Nephron (organoid): ENCODE data around the gene LIMS1.
"Not testable (repeated sequence)": the region's sequence is repeated elsewhere in the genome, so short reads cannot be mapped to it uniquely, and the experiment has no call there.

ENCODE experiments used
- H3K27ac Mint-ChIP-seq, 3 experiments: 2 replicates each; pipeline ENCODE4 v1.8.0; 2020; ENCODE audit warnings: mixed read lengths in 3 of 3, mild to moderate bottlenecking in 2 of 3, moderate library complexity in 1 of 3
- H3K27me3 Mint-ChIP-seq: 2 replicates; pipeline ENCODE4 v1.8.0; 2021; ENCODE audit warnings: low read depth, mild to moderate bottlenecking, moderate library complexity, mixed read lengths
- H3K36me3 Mint-ChIP-seq: 2 replicates; pipeline ENCODE4 v1.8.0; 2020; ENCODE audit warnings: low read depth, mixed read lengths
- H3K4me1 Mint-ChIP-seq: 2 replicates; pipeline ENCODE4 v1.8.0; 2020; ENCODE audit warnings: mixed read lengths
- H3K4me3 Mint-ChIP-seq, 3 experiments: 2 replicates each; pipeline ENCODE4 v1.8.0; 2020; ENCODE audit warnings: mild to moderate bottlenecking in 3 of 3, mixed read lengths in 3 of 3, moderate library complexity in 2 of 3
- H3K9me3 Mint-ChIP-seq: 2 replicates; pipeline ENCODE4 v1.8.0; 2020; ENCODE audit warnings: mixed read lengths
- CTCF ChIP-seq, 3 experiments: fragments of 200-600 bp; sonication (generic); IDR thresholded peaks; one replicate each; pipeline ENCODE4 v1.5.0; 2021; ENCODE audit warnings: antibody characterized with exemption in 3 of 3; ENCODE audit not compliant: unreplicated experiment in 3 of 3

LIMS1 gene

GRCh38 chr2:108635630-108636354 is 101.5 kb downstream of the LIMS1 start:
- Mint-ChIP-seq H3K9me3 (no peaks in the 10 kb centered on the region), H3K27ac (peak overlapping the region in 2 of 3 experiments; percentile 8 to 76)

GRCh38 chr2:108637304-108637669 is 103.0 kb downstream of the LIMS1 start:
- TF ChIP-seq CTCF (IDR thresholded peaks at IDR 0.05; ENCODE audit: unreplicated experiment in 3 of 3), result no peak
- peak overlapping the region; percentile 9 to 34 (median 32) for H3K27ac Mint-ChIP-seq
- H3K36me3 Mint-ChIP-seq, result peaks cover 4% of the 10 kb centered on the region
- peaks cover 3% of the 10 kb centered on the region for H3K27me3 Mint-ChIP-seq
- H3K4me3 Mint-ChIP-seq, result no peak overlapping the region
- H3K4me1 Mint-ChIP-seq, result peaks cover 54% of the 10 kb centered on the region
- no peaks in the 10 kb centered on the region for H3K9me3 Mint-ChIP-seq

More at GRCh38 chr2:108635630-108636354, 101.5 kb downstream of the LIMS1 start:
- H3K27me3 Mint-ChIP-seq, result peaks cover 3% of the 10 kb centered on the region
- H3K36me3 Mint-ChIP-seq, result no peaks in the 10 kb centered on the region
- no peak for TF ChIP-seq CTCF (IDR thresholded peaks at IDR 0.05; ENCODE audit: unreplicated experiment in 3 of 3)
- H3K4me1 Mint-ChIP-seq, result peaks cover 59% of the 10 kb centered on the region
- no peak overlapping the region for H3K4me3 Mint-ChIP-seq

GRCh38 chr2:108640731-108641130 is 106.5 kb downstream of the LIMS1 start:
- Mint-ChIP-seq H3K4me3 (no peak overlapping the region), H3K9me3 (peaks cover 17% of the 10 kb centered on the region), H3K36me3 (peaks cover 32% of the 10 kb centered on the region), H3K4me1 (peaks cover 29% of the 10 kb centered on the region), H3K27me3 (peaks cover 3% of the 10 kb centered on the region), H3K27ac (no peak overlapping the region)
- TF ChIP-seq CTCF (IDR thresholded peaks at IDR 0.05; ENCODE audit: unreplicated experiment in 3 of 3), result no peak

- Mint-ChIP-seq H3K27me3 (peaks cover 3% of the 10 kb centered on the region), H3K9me3 (peaks cover 25% of the 10 kb centered on the region), H3K4me3 (no peak overlapping the region), H3K36me3 (peaks cover 40% of the 10 kb centered on the region), H3K27ac (peak overlapping the region in 1 of 3 experiments; percentile 7), H3K4me1 (peaks cover 18% of the 10 kb centered on the region)
- no peak for TF ChIP-seq CTCF (IDR thresholded peaks at IDR 0.05; ENCODE audit: unreplicated experiment in 3 of 3)
These were observed 107.5 kb downstream of the LIMS1 start for GRCh38 chr2:108641756-108642155.

GRCh38 chr2:108643261-108643849 is 109.1 kb downstream of the LIMS1 start:
- Mint-ChIP-seq H3K4me3 (no peak overlapping the region), H3K36me3 (peaks cover 45% of the 10 kb centered on the region), H3K27ac (no peak overlapping the region), H3K27me3 (no peaks in the 10 kb centered on the region), H3K4me1 (peaks cover 9% of the 10 kb centered on the region), H3K9me3 (peaks cover 39% of the 10 kb centered on the region)
- no peak for TF ChIP-seq CTCF (IDR thresholded peaks at IDR 0.05; ENCODE audit: unreplicated experiment in 3 of 3)

GRCh38 chr2:108643862-108644261 is 109.6 kb downstream of the LIMS1 start:
- not testable (repeated sequence) for H3K4me1 Mint-ChIP-seq, H3K27ac Mint-ChIP-seq, H3K27me3 Mint-ChIP-seq, H3K4me3 Mint-ChIP-seq
- Mint-ChIP-seq H3K9me3 (peaks cover 41% of the 10 kb centered on the region), H3K36me3 (peaks cover 45% of the 10 kb centered on the region)

- H3K27me3 Mint-ChIP-seq, H3K4me1 Mint-ChIP-seq, H3K27ac Mint-ChIP-seq, H3K4me3 Mint-ChIP-seq: not testable (repeated sequence)
- Mint-ChIP-seq H3K36me3 (peaks cover 45% of the 10 kb centered on the region), H3K9me3 (peaks cover 41% of the 10 kb centered on the region)
These were observed 110.2 kb downstream of the LIMS1 start for GRCh38 chr2:108644446-108644845.

GRCh38 chr2:108648796-108649195 is 114.5 kb downstream of the LIMS1 start:
- H3K4me1 Mint-ChIP-seq, result peaks cover 13% of the 10 kb centered on the region
- H3K27ac Mint-ChIP-seq, H3K27me3 Mint-ChIP-seq, H3K4me3 Mint-ChIP-seq: not testable (repeated sequence)
- peaks cover 32% of the 10 kb centered on the region for H3K36me3 Mint-ChIP-seq
- H3K9me3 Mint-ChIP-seq, result peaks cover 38% of the 10 kb centered on the region

GRCh38 chr2:108650465-108650864 is 116.2 kb downstream of the LIMS1 start:
- H3K27ac Mint-ChIP-seq, H3K27me3 Mint-ChIP-seq, H3K4me3 Mint-ChIP-seq: not testable (repeated sequence)
- Mint-ChIP-seq H3K9me3 (peaks cover 26% of the 10 kb centered on the region), H3K36me3 (peaks cover 15% of the 10 kb centered on the region), H3K4me1 (peaks cover 21% of the 10 kb centered on the region)
